ENCODE measurements around the gene CAMTA1.

- no peak for TF ChIP-seq ELF4 (IDR thresholded peaks at IDR 0.05)
- no peak for TF ChIP-seq CTBP1 (IDR thresholded peaks at IDR 0.05; ENCODE audit: borderline replicate concordance)
- TF ChIP-seq SP1 (IDR thresholded peaks at IDR 0.05): no peak
- no peak for TF ChIP-seq TARDBP (IDR thresholded peaks at IDR 0.05)
- TF ChIP-seq PKNOX1 (IDR thresholded peaks at IDR 0.05): no peak
- no peak for TF ChIP-seq FOXM1 (IDR thresholded peaks at IDR 0.05; ENCODE audit: borderline replicate concordance)
- TF ChIP-seq ZNF384 (IDR thresholded peaks at IDR 0.05): no peak
- no peak for TF ChIP-seq L3MBTL2 (conservative IDR thresholded peaks at IDR 0.05)
- no peak for TF ChIP-seq HDGF (IDR thresholded peaks at IDR 0.05; ENCODE audit: borderline replicate concordance)
- no peak for TF ChIP-seq BHLHE40 (IDR thresholded peaks at IDR 0.05; ENCODE audit: borderline replicate concordance)
These were observed 838.6 kb downstream of the CAMTA1 start for GRCh38 chr1:7623842-7624241.
